Lung (tissue), 12 donors: ENCODE results near the gene FAM53A. TPM values are rescaled to one million over a fixed set of nuclear protein-coding genes. Genes with fewer than 3 reads are reported as not detected.

Experiments
- ATAC-seq: fragments of 200-7000 bp; cut with Tn5 transposase; one replicate; pipeline ENCODE4 v1.9.1; 2020; ENCODE audit warnings: moderate number of reproducible peaks; ENCODE audit not compliant: insufficient read depth, low FRiP score
- DNase-seq, 3 donors: peaks; one replicate each; pipeline ENCODE4 v3.0.0-alpha.2; 2013 to 2017
- H3K27ac ChIP-seq, 2 donors: one replicate each; pipeline ENCODE4 v1.5.1; 2013; ENCODE audit warnings: mild to moderate bottlenecking in 2 of 2, moderate library complexity in 2 of 2, control low read depth in 1 of 2, inconsistent platforms in 1 of 2, low read depth in 1 of 2, low read length in 1 of 2
- H3K27me3 ChIP-seq, 3 donors: one replicate each; pipeline ENCODE4 v1.5.1; 2013; ENCODE audit warnings: low read length in 2 of 3; ENCODE audit not compliant: control insufficient read depth in 3 of 3, insufficient read depth in 3 of 3
- H3K36me3 ChIP-seq, 4 donors: one replicate each; pipeline ENCODE4 v1.5.1; 2013; ENCODE audit warnings: low read length in 4 of 4, mild to moderate bottlenecking in 1 of 4, moderate library complexity in 1 of 4; ENCODE audit not compliant: control insufficient read depth in 4 of 4, insufficient read depth in 4 of 4
- H3K4me1 ChIP-seq, 5 donors: one replicate each; pipeline ENCODE4 v1.5.1; 2013; ENCODE audit warnings: low read length in 5 of 5, mild to moderate bottlenecking in 2 of 5, moderate library complexity in 1 of 5; ENCODE audit not compliant: control insufficient read depth in 5 of 5, insufficient read depth in 5 of 5
- H3K4me3 ChIP-seq: one replicate; pipeline ENCODE4 v1.5.1; 2013; ENCODE audit warnings: mild to moderate bottlenecking, control low read depth, moderate library complexity
- H3K9ac ChIP-seq, 2 donors: one replicate each; pipeline ENCODE4 v1.5.1; 2013; ENCODE audit warnings: low read length in 2 of 2, control low read depth in 1 of 2; ENCODE audit not compliant: insufficient read depth in 1 of 2
- H3K9me3 ChIP-seq, 4 donors: one replicate each; pipeline ENCODE4 v1.5.1; 2013; ENCODE audit warnings: low read length in 3 of 4, mild to moderate bottlenecking in 1 of 4, moderate library complexity in 1 of 4; ENCODE audit not compliant: control insufficient read depth in 4 of 4, insufficient read depth in 3 of 4
- CTCF ChIP-seq: IDR thresholded peaks from 2 replicates; pipeline ENCODE4 v1.5.1; 2012; ENCODE audit warnings: mild to moderate bottlenecking; ENCODE audit errors: control extremely low read depth, extremely low read depth
- WGBS, 2 donors: extraction: QIAGEN DNeasy Blood & Tissue Kit; methylation state at CpG; one replicate each; pipeline ENCODE4 v1.1.7; 2013; 5-methylcytosine and 5-hydroxymethylcytosine counted together
- polyA plus RNA-seq, 2 donors: library from polyadenylated mRNA; stranded (reverse); fragments of 200-250 nt; gene quantifications; one replicate each; pipeline ENCODE4 v1.2.1, GENCODE V29; 2013
- total RNA-seq, 2 donors: library from RNA; depleted of rRNA in 1 of 2; stranded (reverse); fragments of >200 nt in 1 of 2; gene quantifications; one replicate each; pipeline ENCODE4 v1.2.1, GENCODE V29; 2014 to 2021
- donor health status: control.
- donor health status: control.
- donor health status: Bipolar disorder and iron deficiency.
- donor health status: healthy.
- donor health status: DM: yes; HTN: yes; CAD: no.

Gene FAM53A
- total and polyA plus RNA-seq, 4 donors, result 1.4 to 2.8 (median 2.2) TPM

DNA sequence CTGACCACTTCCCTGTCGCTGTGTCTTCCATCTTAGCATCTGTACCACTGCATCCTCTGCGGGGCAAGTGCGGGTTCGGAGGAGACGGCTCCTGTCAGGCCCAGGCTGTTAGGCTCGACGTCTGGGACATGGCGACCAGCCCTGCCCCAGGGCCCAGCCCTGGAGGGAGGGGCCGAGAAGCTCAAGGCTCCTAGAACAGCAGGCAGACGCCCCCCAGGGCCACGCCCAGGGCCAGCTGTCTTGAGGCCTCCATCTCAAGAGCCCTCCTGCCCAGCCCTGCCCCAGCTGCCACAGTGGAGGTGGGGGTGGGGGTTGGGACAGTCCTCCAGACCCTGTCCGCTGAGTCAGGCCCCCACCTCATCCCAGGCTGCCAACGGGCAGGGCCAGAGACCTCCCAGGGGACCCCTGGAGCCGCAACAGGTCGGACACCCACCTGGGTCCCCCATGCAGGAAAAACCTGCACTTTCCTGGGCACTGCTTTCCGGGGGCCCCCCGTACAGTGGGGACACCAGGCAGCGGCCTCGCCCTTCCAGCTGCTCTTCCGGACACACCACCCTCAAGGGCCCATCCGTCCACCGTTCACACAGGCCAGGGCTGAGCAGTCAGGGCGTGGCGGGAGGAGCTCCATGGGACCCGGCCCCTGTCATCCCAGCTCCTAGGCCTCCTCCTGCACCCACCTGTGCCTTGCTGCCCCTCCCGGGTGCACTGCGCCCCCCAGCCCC is 83.1 kb downstream of the FAM53A start:
- H3K27me3 ChIP-seq, result peaks cover 2 to 4% (median 2%) of the 10 kb centered on the region in 3 donors
- DNase-seq, result no peak
- no peak for TF ChIP-seq CTCF
- H3K9ac ChIP-seq, result no peak overlapping the region
- no peak overlapping the region for H3K27ac ChIP-seq
- H3K36me3 ChIP-seq, result no peaks in the 10 kb centered on the region
- ATAC-seq, result no peak
- 83 to 93% methylated on average over 26 to 27 of the region's 27 CpGs for WGBS, 2 donors
- H3K4me1 ChIP-seq, result no peaks in the 10 kb centered on the region
- no peak overlapping the region for H3K4me3 ChIP-seq
- no peaks in the 10 kb centered on the region for H3K9me3 ChIP-seq

DNA sequence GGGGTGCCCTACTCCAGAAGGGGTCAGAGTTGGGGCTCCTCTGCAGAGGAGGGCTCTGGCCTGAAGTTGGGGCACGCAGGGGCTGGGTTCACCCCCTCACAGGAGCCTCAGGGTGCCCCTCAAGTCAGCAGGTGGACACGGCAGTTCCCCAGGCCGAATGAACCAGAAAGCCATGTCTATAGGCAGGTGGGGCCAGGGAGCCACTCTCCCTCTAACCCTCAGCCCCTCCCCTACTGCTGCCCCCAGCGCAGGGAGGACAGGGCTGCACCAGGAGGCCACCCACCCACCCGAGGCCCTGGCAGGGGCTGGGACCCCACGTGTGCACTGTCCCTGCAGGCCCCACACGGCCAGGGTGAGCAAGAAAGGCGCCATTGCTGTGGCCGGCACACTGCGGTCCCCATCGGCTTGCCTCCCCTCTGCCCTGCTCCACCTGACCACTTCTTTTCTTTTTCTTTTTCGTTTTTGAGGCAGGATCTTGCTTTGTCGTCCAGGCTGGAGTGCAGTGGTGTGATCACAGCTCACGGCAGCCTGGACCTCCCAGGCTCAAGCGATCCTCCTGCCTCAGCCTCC is 83.8 kb downstream of the FAM53A start:
- no peak for DNase-seq
- WGBS, 2 donors, result 81 to 87% methylated on average over 14 to 15 of the region's 15 CpGs
- Histone ChIP-seq H3K27ac (no peak overlapping the region), H3K4me3 (no peak overlapping the region), H3K9ac (no peak overlapping the region), H3K4me1 (no peaks in the 10 kb centered on the region), H3K27me3 (peaks cover 2 to 4% (median 2%) of the 10 kb centered on the region in 3 donors), H3K9me3 (no peaks in the 10 kb centered on the region), H3K36me3 (no peaks in the 10 kb centered on the region)
- TF ChIP-seq CTCF, result no peak
- no peak for ATAC-seq

- ATAC-seq (no peak), DNase-seq (peak in 1 of 3 donors; percentile 24)
- Histone ChIP-seq H3K9me3 (no peaks in the 10 kb centered on the region), H3K4me3 (no peak overlapping the region), H3K36me3 (no peaks in the 10 kb centered on the region), H3K27me3 (peaks cover 2 to 4% (median 3%) of the 10 kb centered on the region in 3 donors), H3K27ac (no peak overlapping the region), H3K9ac (no peak overlapping the region), H3K4me1 (no peaks in the 10 kb centered on the region)
- no peak for TF ChIP-seq CTCF
- WGBS, 2 donors, result 63 to 68% methylated on average over 21 of the region's 21 CpGs
Observed at GRCh38 chr4:1599491-1600210, 84.5 kb downstream of the FAM53A start.
